GM12875 (cell line): Measurements from ENCODE around the gene ANKLE2.

ENCODE experiments used
- H3K4me3 ChIP-seq: one replicate; pipeline ENCODE4 v1.5.1; 2011; ENCODE audit warnings: low read depth, low read length, control low read depth
- TF ChIP-seq, protein P1 (sequence below): IDR thresholded peaks from 2 replicates; pipeline ENCODE4 v1.5.1; 2011; ENCODE audit warnings: low read depth, mild to moderate bottlenecking, control low read depth, inconsistent platforms, low read length, moderate library complexity, borderline replicate concordance; ENCODE audit not compliant: insufficient read depth

Gene ANKLE2

DNA sequence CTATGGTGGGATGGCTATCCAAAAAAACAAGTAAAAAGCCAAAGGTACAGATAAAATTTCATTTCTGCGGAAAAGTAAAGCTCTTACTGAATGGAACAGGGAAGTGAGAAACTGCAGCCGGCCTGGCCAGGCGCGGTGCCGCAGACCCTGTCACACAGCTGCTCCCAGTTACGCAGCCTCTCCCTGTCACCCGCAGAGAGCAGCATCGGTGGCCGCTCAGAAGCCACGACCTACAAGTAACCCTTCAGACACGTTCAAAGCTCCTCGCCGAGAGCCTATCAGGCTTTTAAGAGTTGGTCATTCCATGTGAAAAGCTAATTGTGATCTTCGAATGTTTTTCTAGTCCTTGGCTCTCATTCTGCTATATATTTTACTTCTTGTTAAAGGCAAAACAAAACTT, 11.0 kb upstream of the ANKLE2 start:
- no peak overlapping the region for H3K4me3 ChIP-seq
- TF ChIP-seq, protein P1, sequence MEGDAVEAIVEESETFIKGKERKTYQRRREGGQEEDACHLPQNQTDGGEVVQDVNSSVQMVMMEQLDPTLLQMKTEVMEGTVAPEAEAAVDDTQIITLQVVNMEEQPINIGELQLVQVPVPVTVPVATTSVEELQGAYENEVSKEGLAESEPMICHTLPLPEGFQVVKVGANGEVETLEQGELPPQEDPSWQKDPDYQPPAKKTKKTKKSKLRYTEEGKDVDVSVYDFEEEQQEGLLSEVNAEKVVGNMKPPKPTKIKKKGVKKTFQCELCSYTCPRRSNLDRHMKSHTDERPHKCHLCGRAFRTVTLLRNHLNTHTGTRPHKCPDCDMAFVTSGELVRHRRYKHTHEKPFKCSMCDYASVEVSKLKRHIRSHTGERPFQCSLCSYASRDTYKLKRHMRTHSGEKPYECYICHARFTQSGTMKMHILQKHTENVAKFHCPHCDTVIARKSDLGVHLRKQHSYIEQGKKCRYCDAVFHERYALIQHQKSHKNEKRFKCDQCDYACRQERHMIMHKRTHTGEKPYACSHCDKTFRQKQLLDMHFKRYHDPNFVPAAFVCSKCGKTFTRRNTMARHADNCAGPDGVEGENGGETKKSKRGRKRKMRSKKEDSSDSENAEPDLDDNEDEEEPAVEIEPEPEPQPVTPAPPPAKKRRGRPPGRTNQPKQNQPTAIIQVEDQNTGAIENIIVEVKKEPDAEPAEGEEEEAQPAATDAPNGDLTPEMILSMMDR = no peak

DNA sequence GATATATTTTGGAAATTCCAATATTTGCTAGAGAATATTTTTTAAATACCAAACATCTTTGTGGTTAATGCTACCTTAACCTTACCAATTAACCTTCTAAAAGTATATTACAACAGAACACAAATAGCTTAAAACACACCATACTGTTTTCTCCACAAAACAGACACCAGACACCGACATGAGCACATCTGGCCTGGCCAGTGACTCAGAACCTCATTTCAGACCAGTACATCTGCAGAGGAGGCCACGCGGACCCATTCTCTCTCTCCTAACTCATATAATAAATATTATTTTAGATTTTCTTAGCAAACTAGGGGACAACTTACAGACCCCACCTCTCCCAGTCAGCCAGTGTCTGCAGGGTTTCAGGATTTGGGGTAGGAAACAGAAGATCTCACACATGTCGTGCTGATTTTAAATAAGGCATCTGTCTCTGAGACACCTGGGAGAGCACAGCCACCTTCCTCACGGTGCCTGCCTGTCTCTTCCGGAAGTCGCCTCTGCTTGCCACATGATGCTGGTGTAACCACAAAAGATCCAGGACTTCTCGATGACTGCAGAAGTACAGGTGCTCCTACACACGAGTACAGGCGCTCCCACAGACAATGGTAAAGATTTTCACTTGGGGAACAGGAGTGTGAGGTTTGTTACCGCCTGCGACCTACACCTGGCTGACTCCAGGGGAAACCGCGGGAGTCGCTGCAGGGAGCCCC, 9.7 kb upstream of the ANKLE2 start:
- H3K4me3 ChIP-seq = peak overlapping the region; percentile 1
- TF ChIP-seq, protein P1 = no peak

DNA sequence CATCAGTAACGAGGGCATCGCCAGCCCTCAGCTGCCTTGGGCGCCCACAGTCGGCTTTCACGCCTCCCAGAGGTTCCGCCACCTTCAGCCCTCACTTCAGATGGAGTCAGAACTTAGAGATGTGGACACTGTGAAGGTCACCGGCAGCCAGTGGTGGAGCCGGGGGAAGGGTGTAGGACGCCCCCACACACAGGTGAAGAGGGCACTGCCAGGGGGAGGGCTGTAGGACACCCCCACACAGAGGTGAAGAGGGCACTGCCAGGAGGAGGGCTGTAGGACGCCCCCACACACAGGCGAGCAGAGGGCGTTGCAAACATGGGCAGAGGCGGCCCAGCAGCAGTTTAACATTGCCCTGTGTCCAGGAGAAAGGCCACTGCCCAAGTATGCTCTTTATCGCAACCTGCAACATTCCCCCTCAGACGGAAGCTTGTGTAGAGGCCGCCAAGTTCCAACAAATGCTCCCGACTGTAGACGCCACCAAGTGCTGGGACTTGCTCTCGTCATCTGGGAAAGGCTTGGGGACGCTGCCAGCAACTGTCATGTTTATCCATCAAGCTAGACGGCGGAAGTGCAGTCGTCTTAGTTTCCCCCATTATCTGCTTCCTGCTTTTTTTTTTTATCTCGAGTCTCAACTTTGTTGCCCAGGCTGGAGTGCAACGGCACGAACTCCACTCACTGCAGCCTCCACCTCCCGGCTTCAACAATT, 4.9 kb upstream of the ANKLE2 start:
- TF ChIP-seq, protein P1 = no peak
- H3K4me3 ChIP-seq = no peak overlapping the region

DNA sequence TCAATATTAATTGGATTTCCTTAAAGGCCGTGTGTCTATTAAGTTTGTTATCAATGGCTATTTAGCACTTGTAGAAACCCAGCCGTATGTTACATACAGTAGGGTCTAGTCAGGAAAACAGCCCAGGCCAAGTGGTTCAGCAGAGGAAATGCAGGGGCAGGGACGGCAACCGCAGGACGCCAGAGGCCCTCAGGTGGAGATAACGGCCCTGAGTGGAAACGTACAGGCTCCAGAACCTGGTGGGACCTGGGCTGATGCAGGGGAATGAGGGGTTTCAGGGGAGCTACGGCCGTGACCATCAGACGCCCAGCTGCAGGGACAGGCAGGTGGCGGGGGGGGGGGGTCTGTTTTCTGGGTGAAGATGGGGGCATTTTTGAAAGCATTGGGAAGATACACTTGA, 3.7 kb upstream of the ANKLE2 start:
- TF ChIP-seq, protein P1 = no peak
- no peak overlapping the region for H3K4me3 ChIP-seq

DNA sequence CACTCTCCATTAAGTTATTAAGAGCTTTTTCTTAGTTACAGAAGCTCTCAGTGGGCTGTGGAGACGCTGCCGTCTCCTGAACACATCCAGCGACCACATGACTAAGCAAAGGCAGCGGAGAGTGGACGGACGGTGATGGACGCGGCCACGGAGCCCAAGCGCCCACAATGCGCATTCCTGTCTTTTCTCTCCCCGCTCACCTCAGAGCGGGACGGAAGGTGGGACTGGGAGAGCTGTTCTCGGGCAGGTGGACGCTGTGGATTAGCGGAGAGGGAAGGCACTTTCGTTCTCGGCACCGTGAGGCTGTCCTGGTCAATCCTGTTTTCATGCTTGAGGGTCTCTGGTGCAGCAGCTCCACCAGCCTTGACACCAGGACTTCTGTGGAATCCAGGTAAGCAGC, 2.6 kb upstream of the ANKLE2 start:
- H3K4me3 ChIP-seq = no peak overlapping the region
- TF ChIP-seq, protein P1 = no peak

DNA sequence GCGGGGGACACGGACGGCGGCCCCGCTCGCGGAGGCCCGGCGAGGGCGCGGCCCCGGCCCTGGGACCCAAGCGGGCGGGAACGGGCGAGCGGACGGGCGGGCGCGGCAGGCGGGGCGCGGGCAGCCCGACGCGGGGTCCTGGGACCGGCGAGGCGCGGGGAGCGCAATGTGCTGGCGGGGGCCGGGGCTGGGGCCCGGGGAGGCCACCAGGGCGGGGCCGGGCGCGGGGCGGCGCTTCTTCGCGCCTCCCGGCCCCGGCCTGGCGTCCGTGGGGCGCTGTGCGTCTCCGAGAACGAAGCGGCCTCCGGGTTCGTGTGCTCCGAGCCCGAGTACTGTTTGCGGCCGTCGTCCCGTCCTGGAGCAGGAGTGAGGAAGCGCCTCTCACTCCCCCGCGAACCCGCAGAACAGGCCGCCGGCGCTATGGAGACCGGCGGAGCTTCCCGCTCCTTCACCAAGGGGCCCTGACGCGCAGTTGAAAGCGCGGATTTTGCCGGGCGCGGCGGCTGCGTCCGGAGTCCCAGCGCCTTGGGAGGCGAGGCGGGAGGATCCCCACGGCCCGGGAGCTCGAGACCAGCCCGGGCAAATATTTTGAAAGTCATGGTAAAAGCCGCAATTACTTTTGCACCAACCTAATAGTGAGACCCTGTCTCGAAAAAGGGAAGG, 420 bp upstream of the ANKLE2 start:
- TF ChIP-seq, protein P1 = 0 out of 2 replicates have a peak, but pooled peaks have one; percentile 29
- peak overlapping the region; percentile 85 for H3K4me3 ChIP-seq
